H7 (cell line): ENCODE measurements around the gene PMVK. TPM values are rescaled to one million over a fixed set of nuclear protein-coding genes. Genes with fewer than 3 reads are reported as not detected.

Experiments
- DNase-seq: peaks from one replicate; pipeline ENCODE4 v3.0.0; 2012
- H3K27me3 ChIP-seq: 2 replicates; pipeline ENCODE4 v1.6.0; 2011; ENCODE audit warnings: mild to moderate bottlenecking, low read length; ENCODE audit not compliant: control insufficient read depth, insufficient read depth
- H3K36me3 ChIP-seq: replicated peaks from 2 replicates; pipeline ENCODE4 v1.5.1; 2011; ENCODE audit warnings: low read length; ENCODE audit not compliant: control insufficient read depth, insufficient read depth
- H3K4me3 ChIP-seq: 2 replicates; pipeline ENCODE4 v1.5.1; 2011; ENCODE audit warnings: low read depth, mild to moderate bottlenecking, control low read depth, low read length, moderate library complexity; ENCODE audit not compliant: insufficient read depth
- total RNA-seq: library from RNA; depleted of rRNA; stranded (reverse); fragments of >200 nt; shearing (Covaris generic); gene quantifications from 2 replicates; pipeline ENCODE4 v1.2.3, GENCODE V29; 2014

PMVK gene
- total RNA-seq, 1 experiment from 2014 or later, result 7.3 TPM

DNA sequence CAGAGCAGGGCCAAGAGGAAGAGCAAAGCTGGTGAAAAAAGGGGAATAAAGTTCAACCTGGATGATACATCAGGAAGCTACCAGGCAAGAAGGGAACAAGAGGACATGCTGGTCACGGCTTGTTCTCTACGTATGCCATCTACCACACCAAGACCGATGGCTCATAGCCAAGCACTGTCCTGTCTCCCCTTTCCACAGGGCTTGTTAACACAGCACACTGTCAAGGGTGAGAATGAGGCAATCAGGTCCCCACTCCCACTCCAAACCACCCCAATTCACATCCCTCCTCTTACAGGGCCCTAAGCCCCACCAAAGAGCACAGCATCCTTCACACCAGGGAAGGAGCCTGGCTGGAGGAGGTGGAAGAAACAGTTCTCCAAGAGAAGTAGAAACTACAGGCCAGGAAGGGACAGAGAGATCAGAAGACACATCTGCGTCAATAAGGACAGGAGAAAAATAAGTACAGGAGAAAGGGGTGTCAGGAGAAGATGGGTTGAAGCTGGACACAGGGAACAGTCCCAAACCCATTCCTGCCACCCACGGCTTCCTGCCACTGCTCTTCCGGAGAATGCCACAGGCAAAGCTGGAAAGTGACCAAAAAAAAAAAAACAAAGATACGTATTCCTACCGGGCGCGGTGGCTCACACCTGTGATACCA lies 35.0 kb upstream of the PMVK start:
- H3K4me3 ChIP-seq, result peak overlapping the region; percentile 2
- no peak for DNase-seq
- no peaks in the 10 kb centered on the region for H3K27me3 ChIP-seq
- H3K36me3 ChIP-seq, result peaks cover 21% of the 10 kb centered on the region

DNA sequence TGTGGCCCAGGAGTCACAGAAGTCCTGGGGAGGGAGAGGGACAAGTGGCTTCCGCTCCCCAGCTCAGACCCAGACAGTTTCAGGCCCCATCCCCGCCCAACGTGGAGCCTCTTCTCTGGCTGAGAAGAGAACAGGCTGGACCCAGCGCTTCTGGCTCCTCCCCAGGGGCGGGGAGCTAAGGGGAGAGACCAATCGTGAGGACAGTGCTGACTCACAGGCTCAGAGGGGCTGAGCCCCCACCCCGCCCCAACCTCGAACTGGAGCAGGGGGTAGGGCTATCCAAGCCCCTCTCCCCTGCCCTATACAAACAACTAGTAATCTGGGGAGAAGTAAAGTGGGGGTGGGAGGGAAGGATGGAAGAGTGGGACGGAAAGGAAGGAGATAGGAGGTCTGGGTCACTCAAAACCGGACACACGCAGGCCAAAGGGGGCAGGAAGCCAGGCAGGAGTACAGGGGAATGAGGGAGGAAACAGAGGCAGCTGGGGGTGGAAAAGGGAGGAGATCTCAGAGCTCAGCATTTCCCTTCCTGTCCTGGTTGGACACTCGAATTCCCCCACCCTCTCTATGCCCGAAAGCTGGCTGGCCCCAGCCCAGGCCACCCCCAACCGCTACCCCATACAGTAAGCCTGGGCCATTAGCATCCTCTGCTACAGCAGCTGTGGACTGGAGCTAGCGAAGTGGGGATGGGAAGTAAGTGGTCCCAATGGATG lies 34.3 kb upstream of the PMVK start, which contains the start of gene SHC1:
TSS of gene SHC1 (minus strand) at position 117 of the 710 bp plus-strand sequence. CDS start 221 bp downstream, outside the sequence.
- H3K4me3 ChIP-seq, result peak within 1 kb of the TSS; percentile 89
- peak; percentile 98 for DNase-seq

GRCh38 chr1:154969860-154970452 lies 33.4 kb upstream of the PMVK start:
- Histone ChIP-seq H3K4me3 (peak overlapping the region; percentile 89), H3K27me3 (no peaks in the 10 kb centered on the region), H3K36me3 (peaks cover 34% of the 10 kb centered on the region)
- peak; percentile 62 for DNase-seq

More for the DNA sequence above, 34.3 kb upstream of the PMVK start, which contains the start of gene SHC1:
- Histone ChIP-seq H3K36me3 (peaks cover 28% of the 10 kb centered on the region), H3K27me3 (no peaks in the 10 kb centered on the region)

DNA sequence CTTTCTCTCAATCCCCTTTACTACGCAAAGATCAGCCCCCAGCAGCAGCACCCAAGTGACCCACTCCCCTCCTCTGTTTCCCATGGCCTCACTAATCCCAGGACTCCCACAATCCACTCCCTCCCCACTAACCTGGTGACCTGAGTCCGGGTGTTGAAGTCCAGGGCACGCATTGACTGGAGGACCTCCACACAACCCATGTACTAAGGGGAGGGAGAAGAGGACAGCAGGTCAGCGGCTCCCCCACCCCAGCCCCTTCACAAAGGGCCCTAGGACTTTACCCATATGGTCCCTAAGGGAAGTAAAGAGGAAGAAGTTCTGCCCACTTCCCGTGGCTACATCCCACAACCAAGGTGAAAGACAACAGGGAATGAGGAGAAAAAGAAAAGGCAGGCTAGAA lies 32.7 kb upstream of the PMVK start:
- Histone ChIP-seq H3K4me3 (peak overlapping the region; percentile 89), H3K27me3 (no peaks in the 10 kb centered on the region), H3K36me3 (peaks cover 38% of the 10 kb centered on the region)
- no peak for DNase-seq

- no peak for DNase-seq
- Histone ChIP-seq H3K4me3 (peak overlapping the region; percentile 89), H3K27me3 (no peaks in the 10 kb centered on the region), H3K36me3 (peaks cover 41% of the 10 kb centered on the region)
Observed at GRCh38 chr1:154968731-154969130, 32.2 kb upstream of the PMVK start.

DNA sequence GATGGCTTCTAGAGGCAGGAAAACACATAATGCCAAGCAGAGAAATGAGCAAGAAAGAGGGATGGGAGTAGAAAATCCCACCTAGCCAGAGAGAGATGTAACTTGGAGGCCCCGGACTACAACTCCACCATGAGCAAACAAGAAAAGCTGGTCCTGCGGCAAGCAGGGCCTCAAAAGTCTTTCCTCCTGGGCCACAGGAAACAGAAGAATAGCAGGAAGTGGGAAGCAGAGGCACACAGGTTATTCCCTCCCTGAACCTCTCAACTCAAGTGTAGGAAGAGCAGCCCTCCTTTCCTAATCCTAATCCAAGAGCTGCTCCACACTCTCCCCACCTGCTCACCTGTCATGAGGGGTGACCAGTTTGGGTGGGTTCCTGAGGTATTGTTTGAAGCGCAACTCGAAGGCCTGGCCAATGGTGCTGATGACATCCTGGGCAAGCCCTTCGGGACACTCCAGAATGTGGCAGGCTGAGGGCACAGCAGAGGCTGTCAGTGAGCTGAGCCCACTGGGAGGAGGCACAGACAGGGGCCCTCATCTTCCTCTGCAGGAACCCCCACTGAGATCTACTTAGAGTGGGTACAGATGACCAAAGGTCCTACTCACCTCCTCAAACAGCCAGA lies 30.9 kb upstream of the PMVK start:
- Histone ChIP-seq H3K36me3 (peaks cover 46% of the 10 kb centered on the region), H3K4me3 (no peak overlapping the region), H3K27me3 (no peaks in the 10 kb centered on the region)
- DNase-seq, result no peak

DNA sequence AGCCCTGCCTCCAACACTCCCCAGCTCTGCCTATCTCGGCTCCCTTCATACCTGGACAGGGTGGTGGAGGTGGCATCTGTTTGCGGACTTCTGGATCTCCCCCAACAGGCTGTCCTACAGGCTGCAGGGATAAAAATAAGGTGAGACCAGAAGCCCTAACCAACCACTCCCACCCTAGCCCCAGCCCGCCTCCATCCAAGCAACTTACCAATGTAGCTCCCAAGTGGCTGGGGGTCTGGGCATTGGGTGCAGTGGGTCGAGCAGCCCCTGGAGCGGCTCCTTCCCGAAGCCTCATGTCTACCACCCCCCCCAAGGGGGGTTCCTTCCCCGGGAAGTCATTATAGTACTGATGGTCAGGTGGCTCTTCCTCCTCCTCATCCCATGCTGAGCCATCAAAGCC lies 29.6 kb upstream of the PMVK start:
- Histone ChIP-seq H3K27me3 (no peaks in the 10 kb centered on the region), H3K36me3 (peaks cover 46% of the 10 kb centered on the region), H3K4me3 (no peak overlapping the region)
- DNase-seq, result no peak

- DNase-seq, result no peak
- Histone ChIP-seq H3K36me3 (peaks cover 49% of the 10 kb centered on the region), H3K4me3 (no peak overlapping the region), H3K27me3 (no peaks in the 10 kb centered on the region)
Observed at GRCh38 chr1:154964359-154964758, 27.8 kb upstream of the PMVK start.

- H3K36me3 ChIP-seq, result peaks cover 51% of the 10 kb centered on the region
- no peak overlapping the region for H3K4me3 ChIP-seq
- no peak for DNase-seq
- H3K27me3 ChIP-seq, result no peaks in the 10 kb centered on the region
Observed at GRCh38 chr1:154963643-154964042, 27.1 kb upstream of the PMVK start.

GRCh38 chr1:154962795-154963330 lies 26.3 kb upstream of the PMVK start:
- DNase-seq, result no peak
- Histone ChIP-seq H3K4me3 (no peak overlapping the region), H3K27me3 (no peaks in the 10 kb centered on the region), H3K36me3 (peaks cover 44% of the 10 kb centered on the region)

GRCh38 chr1:154962156-154962749 lies 25.7 kb upstream of the PMVK start:
- peaks cover 38% of the 10 kb centered on the region for H3K36me3 ChIP-seq
- no peaks in the 10 kb centered on the region for H3K27me3 ChIP-seq
- H3K4me3 ChIP-seq, result peak overlapping the region; percentile 88
- DNase-seq, result peak; percentile 82

DNA sequence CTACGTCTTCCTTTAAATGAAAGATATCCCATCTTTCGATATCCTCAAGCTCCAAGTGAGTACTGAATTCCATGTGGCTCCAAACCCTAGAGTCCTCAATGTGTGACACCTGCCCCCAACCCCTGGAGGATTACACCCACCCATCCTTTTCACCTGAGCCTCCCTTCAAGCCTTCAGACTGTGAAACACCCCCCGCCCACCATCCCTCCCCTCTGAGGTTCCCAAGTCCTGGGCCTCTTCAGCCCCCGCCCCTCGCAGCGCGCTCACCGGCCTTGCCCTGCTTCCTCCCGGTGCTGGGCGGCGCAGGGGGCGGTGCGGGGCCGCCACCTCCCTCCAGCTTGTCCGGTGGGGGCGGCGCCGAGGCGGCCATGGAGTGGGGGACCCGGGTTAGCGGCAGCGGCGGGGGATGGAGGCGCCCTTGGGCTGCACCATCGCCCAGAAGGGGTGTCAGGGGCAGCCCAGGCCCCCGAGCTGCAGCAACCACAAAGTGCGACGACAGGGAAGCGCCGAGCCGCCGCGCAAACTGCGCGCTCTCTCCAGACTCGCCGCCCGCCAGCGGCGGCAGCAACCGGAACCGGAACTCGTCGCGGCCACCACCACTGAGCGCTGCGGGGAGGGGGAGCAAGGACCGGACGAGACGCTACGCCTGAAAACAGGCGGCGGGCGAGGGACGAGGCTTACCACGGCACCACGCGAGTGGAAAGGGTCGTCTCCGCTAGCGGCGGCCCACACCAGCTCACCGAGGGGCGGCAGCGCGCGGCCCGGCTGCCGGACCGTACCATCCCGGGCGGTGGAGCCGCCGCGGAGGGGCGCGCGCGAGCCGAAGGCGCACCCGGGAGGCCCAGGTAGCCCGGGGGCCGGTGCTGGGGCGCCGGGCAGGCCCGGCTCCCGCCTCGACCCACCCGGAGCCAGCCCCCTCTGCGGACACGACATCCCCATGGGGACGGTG lies 25.0 kb upstream of the PMVK start, which contains the start of gene PYGO2:
TSS of gene PYGO2 (minus strand) at position 576 of the 949 bp plus-strand sequence. CDS start at position 370, 206 bp downstream.
- Histone ChIP-seq H3K4me3 (peak within 1 kb of the TSS; percentile 88), H3K36me3 (peaks cover 31% of the 10 kb centered on the region), H3K27me3 (no peaks in the 10 kb centered on the region)
- DNase-seq, result peak; percentile 96

DNA sequence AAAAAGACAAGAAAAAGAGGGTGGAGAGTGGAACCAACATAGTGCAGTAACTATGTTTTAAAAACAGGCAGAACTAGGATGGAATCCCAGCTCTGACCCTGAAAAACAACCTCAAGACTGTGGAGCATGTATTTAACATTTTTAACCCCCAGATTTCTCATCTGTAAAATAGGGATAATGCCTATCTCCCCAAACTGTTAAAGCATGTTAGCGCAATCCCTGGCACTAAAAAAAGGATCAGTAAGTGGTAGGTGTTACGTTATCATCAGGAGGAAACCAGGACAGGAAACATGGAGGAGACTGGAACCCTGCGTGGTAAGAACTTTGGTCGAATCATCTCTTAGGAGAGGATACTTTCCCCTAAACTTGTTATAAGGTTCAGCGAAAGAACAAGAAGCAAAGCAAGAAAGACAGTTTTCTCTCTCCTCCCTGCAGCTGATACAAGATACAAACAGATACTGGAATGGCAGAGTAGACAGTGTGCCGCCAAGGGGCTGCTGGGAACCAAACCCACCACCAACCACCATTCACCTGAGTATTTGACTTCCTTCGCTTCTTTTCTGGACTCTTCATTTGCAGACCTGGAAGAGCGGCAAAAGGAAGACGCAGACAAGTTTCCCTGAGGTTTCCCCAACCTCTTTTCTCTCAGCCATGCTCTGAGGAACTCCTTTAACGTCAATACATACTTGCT lies 24.1 kb upstream of the PMVK start:
- peaks cover 22% of the 10 kb centered on the region for H3K36me3 ChIP-seq
- peak overlapping the region; percentile 88 for H3K4me3 ChIP-seq
- no peaks in the 10 kb centered on the region for H3K27me3 ChIP-seq
- DNase-seq, result no peak
